K562 (cell line): ENCODE measurements around the gene TUBB4B. TPM values are rescaled to one million over a fixed set of nuclear protein-coding genes. Genes with fewer than 3 reads are reported as not detected.

Source experiments
- E2F1 ChIP-seq: sonication (generic); formaldehyde crosslinking; IDR thresholded peaks from 2 replicates; pipeline ENCODE4 v1.8.1; 2023; ENCODE audit warnings: mild to moderate bottlenecking, missing genetic modification reagents, moderate library complexity
- ELK3 ChIP-seq: fragments of 450-650 bp; formaldehyde crosslinking; IDR thresholded peaks from 2 replicates; pipeline ENCODE4 v1.4.0; 2020; ENCODE audit warnings: mild to moderate bottlenecking
- ETV6 ChIP-seq, 3 experiments: fragments of 150-350 bp in 1 of 3; sonication (generic) in 1 of 3; formaldehyde crosslinking in 1 of 3; IDR thresholded peaks; 2 replicates each; pipeline versions ENCODE4 v1.6.1 to v1.8.0; 2014 to 2022; ENCODE audit warnings: borderline replicate concordance in 2 of 3, low read depth in 2 of 3, antibody characterized with exemption in 1 of 3, low read length in 1 of 3, mild to moderate bottlenecking in 1 of 3, missing genetic modification reagents in 1 of 3
- FIP1L1 ChIP-seq: fragments of 200-400 bp; formaldehyde crosslinking; IDR thresholded peaks from 2 replicates; pipeline ENCODE4 v1.6.1; 2018; ENCODE audit warnings: mild to moderate bottlenecking, low read depth, low read length; ENCODE audit not compliant: poor library complexity, severe bottlenecking
- HDAC1 ChIP-seq, 2 experiments: fragments of 450-650 bp; IDR thresholded peaks; 2 replicates each; pipeline ENCODE4 v1.6.1; 2016 to 2017; ENCODE audit warnings: inconsistent platforms in 1 of 2, mild to moderate bottlenecking in 1 of 2, moderate library complexity in 1 of 2
- HDAC8 ChIP-seq: fragments of 450-650 bp; IDR thresholded peaks from 2 replicates; pipeline ENCODE4 v1.6.1; 2016; ENCODE audit warnings: mild to moderate bottlenecking, missing genetic modification characterization, moderate library complexity, missing compliant biosample characterization
- HEY1 ChIP-seq: fragments of 250-450 bp; sonication (Bioruptor Pico); IDR thresholded peaks from 2 replicates; pipeline ENCODE4 v1.5.0; 2020; ENCODE audit warnings: mild to moderate bottlenecking, moderate library complexity, borderline replicate concordance
- HNRNPLL ChIP-seq: fragments of 200-400 bp; formaldehyde crosslinking; IDR thresholded peaks from 2 replicates; pipeline ENCODE4 v1.6.1; 2017; ENCODE audit warnings: low read length, low read depth, mild to moderate bottlenecking; ENCODE audit not compliant: poor library complexity, severe bottlenecking
- HOMEZ ChIP-seq: fragments of 250-450 bp; sonication (Bioruptor Pico); IDR thresholded peaks from 2 replicates; pipeline ENCODE4 v1.4.0; 2020; ENCODE audit warnings: mild to moderate bottlenecking, moderate library complexity
- MYNN ChIP-seq, 2 experiments: sonication (generic); formaldehyde crosslinking in 1 of 2; IDR thresholded peaks; 2 replicates each; pipeline versions ENCODE4 v1.5.0 to v1.6.1; 2016 to 2020; ENCODE audit warnings: antibody characterized with exemption in 1 of 2, missing genetic modification reagents in 1 of 2
- POLR2AphosphoS5 ChIP-seq: IDR thresholded peaks from 2 replicates; pipeline ENCODE4 v1.6.1; 2011; ENCODE audit warnings: mild to moderate bottlenecking, low read depth, low read length, moderate library complexity; ENCODE audit not compliant: control insufficient read depth, insufficient read depth
- POLR3G ChIP-seq: IDR thresholded peaks from 2 replicates; pipeline ENCODE4 v1.6.1; 2011; ENCODE audit not compliant: insufficient read length, insufficient replicate concordance; ENCODE audit errors: extremely low read depth
- SREBF1 ChIP-seq: fragments of 150-350 bp; IDR thresholded peaks from 2 replicates; pipeline ENCODE4 v1.6.1; 2014; ENCODE audit warnings: antibody characterized with exemption, low read depth, low read length, borderline replicate concordance
- TCF7 ChIP-seq: sonication (generic); IDR thresholded peaks from 2 replicates; pipeline ENCODE4 v1.6.1; 2016; ENCODE audit warnings: antibody characterized with exemption, borderline replicate concordance
- ZBTB11 ChIP-seq, 3 experiments: fragments of 200-800 bp in 1 of 3; fragments of 250-450 bp in 1 of 3; fragments of 450-650 bp in 1 of 3; sonication (Bioruptor Pico) in 1 of 3; sonication (Bioruptor generic) in 1 of 3; formaldehyde crosslinking in 1 of 3; IDR thresholded peaks; 2 replicates each; pipeline versions ENCODE4 v1.6.1 to v1.8.0; 2016 to 2022; ENCODE audit warnings: mild to moderate bottlenecking in 2 of 3, missing genetic modification characterization in 2 of 3, missing compliant biosample characterization in 1 of 3, moderate library complexity in 1 of 3
- ZBTB12 ChIP-seq: fragments of 250-450 bp; sonication (Bioruptor Pico); IDR thresholded peaks from 2 replicates; pipeline ENCODE4 v1.4.0; 2020
- polyA plus RNA-seq, 8 experiments: library from polyadenylated mRNA; depleted of rRNA in 4 of 8; stranded (reverse) in 5 of 8; unstranded in 3 of 8; fragments of >200 nt; fragmentation: Nextera tagmentation in 2 of 8; fragmentation: Illumina TruSeq in 1 of 8; extraction: Ambion mirVana in 2 of 8; extraction: Trizol in 1 of 8; gene quantifications; 2 replicates each; pipeline versions ENCODE4 v1.2.1 to v1.2.3, GENCODE V29; 2011 to 2014; ENCODE audit warnings: inconsistent platforms in 1 of 8, missing spikeins in 1 of 8
- total RNA-seq, 7 experiments: library from RNA; depleted of rRNA in 6 of 7; stranded (reverse); fragments of >200 nt in 6 of 7; fragmentation: Illumina TruSeq in 2 of 7; extraction: Trizol in 2 of 7; gene quantifications; 2 replicates each; pipeline versions ENCODE4 v1.2.1 to v1.2.3, GENCODE V29; 2011 to 2021; ENCODE audit warnings: low replicate concordance in 1 of 7

TUBB4B gene
- total and polyA plus RNA-seq, 9 of the 15 experiments (the other 6 are each of a cell fraction or from before 2014, with no cell fraction given) = 24.1 to 443 (median 268) TPM

- TF ChIP-seq ETV6 (IDR thresholded peaks at IDR 0.05; ENCODE audit: borderline replicate concordance in 1 of 2, low read depth in 2 of 2, low read length in 1 of 2) (no peak), ETV6 (CRISPR knock-in tag; IDR thresholded peaks at IDR 0.05; ENCODE audit: borderline replicate concordance) (peak; percentile 29; the same call in 1 of the 2 replicates), HDAC1 (IDR thresholded peaks at IDR 0.05) (peak in 1 of 2 experiments; percentile 36; a peak in 2 of 4 replicates), ELK3 (no peak), HOMEZ (no peak), HEY1 (CRISPR knock-in tag) (no peak), ZBTB12 (CRISPR knock-in tag) (no peak), TCF7 (peak; percentile 26; the same call in 1 of the 2 replicates), POLR3G (no peak), ZBTB11 (CRISPR knock-in tag; IDR thresholded peaks at IDR 0.05) (peak in 1 of 3 experiments; percentile 80; a peak in 2 of 6 replicates), E2F1 (CRISPR knock-in tag) (peak; percentile 72; the same call in 1 of the 2 replicates), SREBF1 (0 out of 2 replicates have a peak, but pooled peaks have one; percentile 26), MYNN (IDR thresholded peaks at IDR 0.05) (peak; percentile 41; the same call in 1 of the 2 replicates), MYNN (CRISPR knock-in tag; IDR thresholded peaks at IDR 0.05) (no peak), FIP1L1 (peak; percentile 96), POLR2AphosphoS5 (peak; percentile 99), HDAC8 (tag) (peak; percentile 18; the same call in 1 of the 2 replicates), HNRNPLL (peak; percentile 89)
These were observed at the start of gene TUBB4B (continued) for GRCh38 chr9:137240841-137241489.
